H9 (cell line): ENCODE measurements around the gene CALN1. TPM values are rescaled to one million over a fixed set of nuclear protein-coding genes. Genes with fewer than 3 reads are reported as not detected.

Experiments
- DNase-seq: peaks from one replicate; pipeline ENCODE4 v3.0.0-alpha.2; 2017
- H2AFZ ChIP-seq: one replicate; pipeline ENCODE4 v1.6.1; 2013; ENCODE audit warnings: mild to moderate bottlenecking, low read length, control low read depth, moderate library complexity
- H2AK5ac ChIP-seq: 2 replicates; pipeline ENCODE4 v1.6.1; 2013; ENCODE audit warnings: low read length, control low read depth, mixed read lengths; ENCODE audit not compliant: insufficient read length
- H2BK120ac ChIP-seq: one replicate; pipeline ENCODE4 v1.6.1; 2013; ENCODE audit warnings: low read depth, mild to moderate bottlenecking, low read length, control low read depth, inconsistent platforms; ENCODE audit not compliant: poor library complexity, severe bottlenecking
- H2BK12ac ChIP-seq: 2 replicates; pipeline ENCODE4 v1.6.1; 2013; ENCODE audit warnings: low read length, control low read depth, mixed read lengths, low read depth; ENCODE audit not compliant: insufficient read length
- H2BK15ac ChIP-seq: 2 replicates; pipeline ENCODE4 v1.6.1; 2013; ENCODE audit warnings: low read depth, low read length, control low read depth
- H2BK20ac ChIP-seq: one replicate; pipeline ENCODE4 v1.6.1; 2013; ENCODE audit warnings: low read depth, mild to moderate bottlenecking, low read length, control low read depth, inconsistent platforms; ENCODE audit not compliant: poor library complexity, severe bottlenecking
- H2BK5ac ChIP-seq: 2 replicates; pipeline ENCODE4 v1.6.1; 2013; ENCODE audit warnings: low read length, control low read depth, mixed read lengths; ENCODE audit not compliant: insufficient read length
- H3K14ac ChIP-seq: 2 replicates; pipeline ENCODE4 v1.6.1; 2013; ENCODE audit warnings: low read length, control low read depth; ENCODE audit not compliant: insufficient read depth
- H3K18ac ChIP-seq: 2 replicates; pipeline ENCODE4 v1.6.1; 2013; ENCODE audit warnings: low read depth, mild to moderate bottlenecking, mixed read lengths, low read length, control low read depth; ENCODE audit not compliant: insufficient read length
- H3K23ac ChIP-seq: 2 replicates; pipeline ENCODE4 v1.6.1; 2013; ENCODE audit warnings: low read length, control low read depth, mixed read lengths, low read depth; ENCODE audit not compliant: insufficient read length
- H3K23me2 ChIP-seq: 2 replicates; pipeline ENCODE4 v1.6.1; 2013; ENCODE audit warnings: low read depth, mild to moderate bottlenecking, mixed read lengths, low read length, control low read depth; ENCODE audit not compliant: insufficient read length, poor library complexity, severe bottlenecking
- H3K27ac ChIP-seq: 2 replicates; pipeline ENCODE4 v1.5.1; 2013; ENCODE audit warnings: low read length, control low read depth, mixed read lengths, low read depth; ENCODE audit not compliant: insufficient read length
- H3K27me3 ChIP-seq: 2 replicates; pipeline ENCODE4 v1.6.1; 2013; ENCODE audit warnings: low read length, control low read depth, inconsistent platforms; ENCODE audit not compliant: insufficient read depth
- H3K4ac ChIP-seq: 2 replicates; pipeline ENCODE4 v1.6.1; 2013; ENCODE audit warnings: low read depth, mild to moderate bottlenecking, control low read depth, inconsistent platforms, low read length, moderate library complexity
- H3K4me1 ChIP-seq: 2 replicates; pipeline ENCODE4 v1.6.1; 2013; ENCODE audit warnings: low read length, control low read depth, inconsistent platforms; ENCODE audit not compliant: insufficient read depth
- H3K4me2 ChIP-seq: 2 replicates; pipeline ENCODE4 v1.6.1; 2013; ENCODE audit warnings: low read length, control low read depth, mixed read lengths; ENCODE audit not compliant: insufficient read length, insufficient read depth
- H3K56ac ChIP-seq: 2 replicates; pipeline ENCODE4 v1.6.1; 2013; ENCODE audit warnings: low read depth, mild to moderate bottlenecking, mixed read lengths, low read length, control low read depth; ENCODE audit not compliant: insufficient read length
- H3K79me1 ChIP-seq: 2 replicates; pipeline ENCODE4 v1.6.1; 2013; ENCODE audit warnings: low read depth, mild to moderate bottlenecking, moderate library complexity, low read length, control low read depth, inconsistent platforms; ENCODE audit not compliant: insufficient read depth, poor library complexity, severe bottlenecking
- H3K79me2 ChIP-seq: 2 replicates; pipeline ENCODE4 v1.6.1; 2013; ENCODE audit warnings: low read length, control low read depth, inconsistent platforms; ENCODE audit not compliant: insufficient read depth
- H3K9ac ChIP-seq: 2 replicates; pipeline ENCODE4 v1.6.1; 2013; ENCODE audit warnings: low read length, control low read depth, mixed read lengths; ENCODE audit not compliant: insufficient read length; ENCODE audit errors: extremely low read depth
- H3K9me3 ChIP-seq: one replicate; pipeline ENCODE4 v1.6.1; 2013; ENCODE audit warnings: low read depth, low read length, inconsistent platforms; ENCODE audit not compliant: control insufficient read depth
- H3T11ph ChIP-seq: one replicate; pipeline ENCODE4 v1.6.1; 2013; ENCODE audit warnings: mild to moderate bottlenecking, low read length, control low read depth, inconsistent platforms
- H4K20me1 ChIP-seq: one replicate; pipeline ENCODE4 v1.6.1; 2013; ENCODE audit not compliant: control insufficient read depth, insufficient read length, insufficient read depth
- H4K5ac ChIP-seq: 2 replicates; pipeline ENCODE4 v1.6.1; 2013; ENCODE audit warnings: low read depth, mild to moderate bottlenecking, mixed read lengths, low read length, control low read depth; ENCODE audit not compliant: insufficient read length
- H4K8ac ChIP-seq: replicated peaks from 2 replicates; pipeline ENCODE4 v1.6.1; 2013; ENCODE audit warnings: low read length, control low read depth, mixed read lengths, low read depth; ENCODE audit not compliant: insufficient read length
- H4K91ac ChIP-seq: 2 replicates; pipeline ENCODE4 v1.6.1; 2013; ENCODE audit warnings: low read depth, mild to moderate bottlenecking, moderate library complexity, mixed read lengths, low read length, control low read depth; ENCODE audit not compliant: insufficient read length
- H3K27ac Mint-ChIP-seq, 3 experiments: 2 replicates in 2 of 3; 3 replicates in 1 of 3; pipeline ENCODE4 v1.8.0; 2020 to 2021; ENCODE audit warnings: mixed read lengths in 3 of 3, mild to moderate bottlenecking in 1 of 3, moderate library complexity in 1 of 3
- H3K27me3 Mint-ChIP-seq: 2 replicates; pipeline ENCODE4 v1.8.0; 2021; ENCODE audit warnings: low read depth, mild to moderate bottlenecking, moderate library complexity, mixed read lengths
- H3K36me3 Mint-ChIP-seq, 3 experiments: 2 replicates in 2 of 3; 3 replicates in 1 of 3; pipeline ENCODE4 v1.8.0; 2020 to 2021; ENCODE audit warnings: low read depth in 3 of 3, mixed read lengths in 3 of 3; ENCODE audit not compliant: insufficient read depth in 1 of 3
- H3K4me1 Mint-ChIP-seq, 2 experiments: 2 replicates each; pipeline ENCODE4 v1.8.0; 2020; ENCODE audit warnings: mixed read lengths in 2 of 2
- H3K4me3 Mint-ChIP-seq, 2 experiments: 2 replicates in 1 of 2; 3 replicates in 1 of 2; pipeline ENCODE4 v1.8.0; 2020 to 2021; ENCODE audit warnings: mild to moderate bottlenecking in 2 of 2, mixed read lengths in 2 of 2, moderate library complexity in 1 of 2
- H3K9me3 Mint-ChIP-seq, 2 experiments: 2 replicates in 1 of 2; 3 replicates in 1 of 2; pipeline ENCODE4 v1.8.0; 2020; ENCODE audit warnings: mild to moderate bottlenecking in 2 of 2, mixed read lengths in 2 of 2, moderate library complexity in 1 of 2
- WGBS: extraction: QIAGEN DNeasy Blood & Tissue Kit; methylation state at CpG from one replicate; pipeline ENCODE4 v1.1.7; 2013; ENCODE audit warnings: missing lambda C conversion rate, low lambda C conversion rate, mixed read lengths; ENCODE audit not compliant: insufficient read length; ENCODE audit errors: extremely low coverage; 5-methylcytosine and 5-hydroxymethylcytosine counted together
- total RNA-seq: library from RNA; stranded (reverse); gene quantifications from 2 replicates; pipeline ENCODE4 v1.2.1, GENCODE V29; 2021
- TF ChIP-seq, protein P1 (sequence below): fragments of 200-600 bp; sonication (generic); conservative IDR thresholded peaks from 3 replicates; pipeline ENCODE4 v1.8.0; 2021; ENCODE audit warnings: antibody characterized with exemption, mild to moderate bottlenecking

CALN1 gene
- total RNA-seq, 1 experiment from 2014 or later = 2.8 TPM

DNA sequence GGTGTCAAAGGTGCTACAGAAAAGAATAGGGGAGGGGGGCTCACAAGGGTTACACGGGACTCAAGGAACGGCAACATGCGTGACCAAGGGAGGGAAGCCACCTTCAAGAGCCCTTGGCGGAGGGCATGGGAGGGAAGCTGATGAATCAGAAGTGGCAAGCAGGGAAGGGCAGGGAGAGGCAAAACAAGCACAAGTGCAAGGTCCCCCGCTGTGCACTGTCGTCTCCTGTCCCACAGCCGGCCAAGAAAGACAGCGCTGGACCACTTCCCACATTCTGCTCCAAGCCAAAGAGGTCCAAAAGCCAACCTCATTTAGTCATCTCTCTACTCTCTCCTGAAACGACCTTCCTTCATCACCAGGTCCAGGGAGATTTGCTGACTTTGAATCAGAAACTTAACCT lies 102.7 kb downstream of the CALN1 start:
- Histone ChIP-seq H2BK5ac (no peak overlapping the region), H3K4ac (no peak overlapping the region), H3K9ac (no peak overlapping the region), H3K14ac (no peak overlapping the region), H2BK120ac (no peak overlapping the region), H4K20me1 (no peaks in the 10 kb centered on the region), H4K5ac (no peak overlapping the region), H4K91ac (no peak overlapping the region), H3K18ac (no peak overlapping the region), H3K27ac (no peak overlapping the region), H3K56ac (no peak overlapping the region), H3K23ac (no peak overlapping the region), H3K27me3 (no peaks in the 10 kb centered on the region), H3K79me2 (no peaks in the 10 kb centered on the region; the same call in 1 of the 2 replicates), H2AFZ (no peak overlapping the region), H3K4me2 (no peak overlapping the region), H3K4me1 (no peaks in the 10 kb centered on the region; the same call in 1 of the 2 replicates), H2BK12ac (no peak overlapping the region), H3K23me2 (no peaks in the 10 kb centered on the region), H3K79me1 (no peaks in the 10 kb centered on the region), H2BK20ac (no peak overlapping the region), H4K8ac (no peak overlapping the region), H3K9me3 (no peaks in the 10 kb centered on the region), H2BK15ac (no peak overlapping the region), H3T11ph (no peak overlapping the region), H2AK5ac (no peak overlapping the region)
- H3K9me3 Mint-ChIP-seq = no peaks in the 10 kb centered on the region; a peak in 1 of 5 replicates
- H3K4me3 Mint-ChIP-seq = no peak overlapping the region
- TF ChIP-seq, protein P1, sequence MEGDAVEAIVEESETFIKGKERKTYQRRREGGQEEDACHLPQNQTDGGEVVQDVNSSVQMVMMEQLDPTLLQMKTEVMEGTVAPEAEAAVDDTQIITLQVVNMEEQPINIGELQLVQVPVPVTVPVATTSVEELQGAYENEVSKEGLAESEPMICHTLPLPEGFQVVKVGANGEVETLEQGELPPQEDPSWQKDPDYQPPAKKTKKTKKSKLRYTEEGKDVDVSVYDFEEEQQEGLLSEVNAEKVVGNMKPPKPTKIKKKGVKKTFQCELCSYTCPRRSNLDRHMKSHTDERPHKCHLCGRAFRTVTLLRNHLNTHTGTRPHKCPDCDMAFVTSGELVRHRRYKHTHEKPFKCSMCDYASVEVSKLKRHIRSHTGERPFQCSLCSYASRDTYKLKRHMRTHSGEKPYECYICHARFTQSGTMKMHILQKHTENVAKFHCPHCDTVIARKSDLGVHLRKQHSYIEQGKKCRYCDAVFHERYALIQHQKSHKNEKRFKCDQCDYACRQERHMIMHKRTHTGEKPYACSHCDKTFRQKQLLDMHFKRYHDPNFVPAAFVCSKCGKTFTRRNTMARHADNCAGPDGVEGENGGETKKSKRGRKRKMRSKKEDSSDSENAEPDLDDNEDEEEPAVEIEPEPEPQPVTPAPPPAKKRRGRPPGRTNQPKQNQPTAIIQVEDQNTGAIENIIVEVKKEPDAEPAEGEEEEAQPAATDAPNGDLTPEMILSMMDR = no peak
- WGBS = no CpG with 5 or more reads among the region's 9 CpGs
- H3K27me3 Mint-ChIP-seq = no peaks in the 10 kb centered on the region
- peaks cover 13 to 30% of the 10 kb centered on the region in 2 experiments for H3K4me1 Mint-ChIP-seq
- H3K27ac Mint-ChIP-seq = peak overlapping the region in 1 of 3 experiments; percentile 68; a peak in 2 of 7 replicates
- peaks cover 0 to 1% (median 0%) of the 10 kb centered on the region in 3 experiments; a peak in 1 of 7 replicates for H3K36me3 Mint-ChIP-seq
- no peak for DNase-seq
